Activated CD4-positive, alpha-beta T cell treated with anti-CD3 and anti-CD28 coated beads, Interleukin-2, amount 50 U/mL, for 16 hours (primary cell): ENCODE measurements around the gene OGFOD1.
A peak's percentile ranks its signal among the peaks of the same experiment; 100 is the strongest.
"Not testable (repeated sequence)": the region's sequence is repeated elsewhere in the genome, so short reads cannot be mapped to it uniquely, and the experiment has no call there.

Source experiments
- DNase-seq: peaks from one replicate; pipeline ENCODE4 v3.0.0-alpha.2; 2020

The OGFOD1 gene

DNA sequence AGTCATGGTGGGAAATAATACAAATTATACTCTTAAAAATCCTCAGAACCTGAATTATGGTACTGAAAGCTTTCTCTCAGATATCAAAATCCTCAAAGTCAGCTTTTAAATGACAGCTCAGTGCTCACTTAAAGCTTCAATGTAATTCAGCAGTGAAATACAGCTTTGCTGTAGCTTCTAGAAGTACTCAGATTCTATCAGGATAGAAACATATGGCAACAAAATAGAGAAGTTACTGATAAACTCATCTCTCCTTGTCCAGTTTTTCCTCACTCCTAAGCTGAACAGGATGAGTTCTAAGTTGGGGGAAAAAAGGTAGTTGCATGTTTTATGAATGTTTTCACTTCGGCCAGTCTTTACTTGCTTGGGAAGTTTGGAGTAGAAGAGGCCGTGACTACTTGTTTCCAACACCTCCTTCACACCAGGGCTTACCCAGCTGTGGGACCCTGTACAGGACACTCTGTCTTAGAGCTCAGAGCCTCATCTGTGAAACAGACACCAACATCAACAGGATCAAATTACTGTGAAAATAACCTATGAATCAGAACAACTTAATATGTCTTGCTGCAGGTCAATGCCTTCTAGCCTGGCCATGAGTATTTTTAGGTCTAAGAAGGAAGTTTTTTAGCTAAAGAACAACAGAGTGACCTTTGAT is 30.2 kb downstream of the OGFOD1 start:
- DNase-seq: no peak

DNA sequence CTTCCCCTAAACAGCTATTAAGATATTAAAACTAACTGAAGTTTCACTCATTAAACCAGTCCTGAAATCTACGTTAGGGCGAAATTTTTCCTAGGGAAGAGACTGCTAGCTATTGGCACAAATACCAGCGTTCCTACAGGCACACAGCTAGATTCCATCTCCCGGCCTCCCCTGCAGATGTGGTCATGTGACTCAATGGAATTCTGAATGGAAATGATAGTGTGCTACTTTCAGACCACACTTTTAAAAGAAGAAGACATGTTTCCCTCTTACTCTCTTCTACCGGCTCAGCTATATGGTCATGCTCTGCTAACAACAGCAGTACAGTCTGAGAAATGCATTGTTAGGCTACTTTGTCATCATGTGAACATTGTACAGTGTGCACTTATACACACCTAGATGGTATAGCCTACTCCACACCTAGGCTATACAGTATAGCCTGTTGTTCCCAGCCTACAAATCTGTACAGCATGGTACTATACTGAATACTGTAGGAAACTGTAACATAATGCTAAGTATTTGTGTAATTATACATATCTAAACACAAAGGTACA is 31.4 kb downstream of the OGFOD1 start:
- no peak for DNase-seq

DNA sequence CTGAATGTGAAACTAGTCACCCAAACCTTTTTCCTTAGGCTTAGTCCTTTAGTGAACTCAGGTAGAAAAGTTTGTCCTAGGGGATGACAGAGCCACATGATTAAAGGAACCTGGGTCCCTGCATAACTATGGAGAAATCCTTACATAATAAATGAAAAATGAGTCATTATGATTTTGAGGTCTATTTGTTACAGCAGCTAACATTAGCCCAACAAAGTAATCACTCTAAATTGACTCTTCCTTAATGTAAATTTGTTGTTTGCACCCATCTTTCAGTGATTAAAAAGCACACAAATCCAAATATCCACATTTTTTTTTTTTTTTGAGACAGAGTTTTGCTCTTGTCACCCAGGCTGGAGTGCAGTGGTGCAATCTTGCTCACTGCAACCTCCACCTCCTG is 32.0 kb downstream of the OGFOD1 start:
- DNase-seq: no peak

DNA sequence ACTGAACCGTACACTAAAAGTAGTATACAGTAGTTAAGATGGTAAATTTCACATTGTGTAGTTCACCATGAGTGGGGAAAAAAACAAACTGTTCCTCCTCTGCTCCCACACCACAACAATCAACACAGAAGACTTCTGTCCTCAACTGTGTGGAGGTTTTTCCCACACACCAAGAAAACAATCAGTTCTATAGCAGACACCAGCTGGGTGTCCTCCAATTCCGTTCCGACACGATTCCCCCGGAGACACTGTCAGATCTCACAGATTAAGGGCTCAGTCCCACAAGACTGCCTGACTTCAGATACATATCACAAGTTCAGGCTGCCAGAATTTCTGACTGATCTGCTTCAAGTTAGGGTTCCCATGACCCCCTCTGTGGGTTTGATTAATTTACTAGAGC is 36.7 kb downstream of the OGFOD1 start:
- DNase-seq: no peak

DNA sequence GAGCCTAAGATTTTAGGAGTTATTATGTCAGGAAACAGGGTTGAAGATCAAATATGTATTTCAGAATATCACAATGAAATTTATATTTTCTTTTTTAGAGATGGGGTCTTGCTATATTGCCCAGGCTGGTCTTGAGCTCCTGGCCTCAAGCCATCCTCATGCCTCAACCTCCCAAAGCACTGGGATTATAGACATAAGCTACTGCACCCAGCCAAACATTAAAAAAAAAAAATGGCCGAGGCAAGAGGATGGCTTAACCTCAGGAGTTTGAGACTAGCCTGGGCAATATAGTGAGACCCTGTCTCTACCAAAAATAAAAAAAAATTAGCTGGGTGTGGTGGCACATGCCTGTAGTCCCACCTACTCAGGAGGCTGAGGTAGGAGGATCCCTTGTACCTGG is 37.5 kb downstream of the OGFOD1 start:
- not testable (repeated sequence) for DNase-seq

DNA sequence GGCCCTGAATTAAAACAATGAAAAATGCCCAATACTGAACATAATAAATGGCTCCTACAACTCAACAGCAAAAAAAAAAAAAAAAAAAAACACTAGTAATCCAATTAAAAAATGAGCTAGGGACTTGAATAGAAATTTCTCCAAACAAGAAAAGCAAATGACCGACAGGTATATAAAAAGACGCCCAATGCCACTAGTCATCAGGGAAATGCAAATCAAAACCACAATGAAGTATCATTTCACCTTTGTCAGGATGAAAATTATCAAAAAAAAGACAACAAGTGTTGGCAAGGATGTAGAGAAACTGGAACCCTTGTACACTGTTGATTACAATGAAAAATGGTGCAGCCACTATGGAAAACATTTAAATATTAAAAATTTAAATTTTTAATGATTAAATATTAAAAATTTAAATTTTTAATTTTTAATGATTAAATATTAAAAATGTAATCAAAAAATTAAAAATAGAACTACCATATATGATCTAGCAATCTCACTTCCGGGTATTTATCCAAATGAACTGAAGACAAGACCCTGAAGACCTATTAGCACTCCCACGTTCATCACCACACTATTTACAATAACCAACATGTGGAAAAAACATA is 40.4 kb downstream of the OGFOD1 start:
- no peak for DNase-seq

DNA sequence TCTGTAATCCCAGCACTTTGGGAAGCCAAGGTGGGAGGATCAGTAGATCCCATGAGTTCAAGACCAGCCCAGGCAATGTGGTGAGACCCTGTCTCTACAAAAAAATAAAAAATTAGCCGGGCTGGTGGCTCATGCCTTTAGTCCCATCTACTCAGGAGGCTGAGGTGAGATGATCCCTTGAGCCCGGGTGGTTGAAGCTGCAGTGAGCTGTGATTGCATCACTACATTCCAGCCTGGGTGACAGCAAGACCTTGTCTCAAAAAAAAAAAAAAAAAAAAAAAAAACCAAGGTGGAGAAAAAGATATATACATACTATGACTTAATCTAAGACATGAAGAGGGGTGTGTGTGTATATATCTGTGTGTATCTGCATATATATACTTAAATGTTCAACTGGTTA is 41.8 kb downstream of the OGFOD1 start:
- DNase-seq: no peak

DNA sequence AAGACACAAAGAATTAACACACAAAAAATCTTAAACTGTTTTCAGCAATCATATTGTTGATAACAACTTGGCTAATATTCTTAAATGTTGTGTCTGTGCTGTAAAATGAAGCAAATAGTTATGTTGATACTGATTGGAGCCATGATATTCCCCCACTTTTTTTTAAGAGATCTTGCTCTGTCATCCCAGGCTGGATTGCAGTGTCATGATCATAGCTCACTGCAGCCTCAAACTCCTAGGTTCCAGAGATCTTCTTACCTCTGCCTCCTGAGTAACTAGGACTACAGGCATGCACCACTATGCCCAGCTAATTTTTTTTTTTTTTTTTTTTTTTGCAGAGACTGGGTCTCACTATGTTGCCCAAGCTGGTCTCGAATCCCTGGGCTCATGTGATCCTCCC is 42.5 kb downstream of the OGFOD1 start:
- DNase-seq: no peak

DNA sequence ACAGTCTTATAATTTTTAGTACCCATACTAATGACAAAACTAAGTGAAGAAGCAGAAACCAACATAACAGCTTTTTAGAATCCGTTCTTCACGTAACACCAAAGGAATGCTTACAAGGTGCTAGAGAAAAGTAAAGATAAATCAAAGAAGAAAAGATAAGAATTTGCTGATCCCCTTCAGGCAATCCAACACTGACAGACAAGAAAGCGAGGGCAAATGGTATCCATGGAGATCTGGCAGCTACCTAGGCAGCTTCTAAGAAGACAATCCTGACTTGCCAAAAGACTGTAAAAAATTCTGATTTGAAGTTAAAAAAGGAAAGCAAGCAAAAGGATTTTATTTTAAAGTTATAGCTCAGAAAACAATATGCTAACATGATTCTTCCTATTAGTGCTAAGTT is 53.8 kb downstream of the OGFOD1 start:
- no peak for DNase-seq

DNA sequence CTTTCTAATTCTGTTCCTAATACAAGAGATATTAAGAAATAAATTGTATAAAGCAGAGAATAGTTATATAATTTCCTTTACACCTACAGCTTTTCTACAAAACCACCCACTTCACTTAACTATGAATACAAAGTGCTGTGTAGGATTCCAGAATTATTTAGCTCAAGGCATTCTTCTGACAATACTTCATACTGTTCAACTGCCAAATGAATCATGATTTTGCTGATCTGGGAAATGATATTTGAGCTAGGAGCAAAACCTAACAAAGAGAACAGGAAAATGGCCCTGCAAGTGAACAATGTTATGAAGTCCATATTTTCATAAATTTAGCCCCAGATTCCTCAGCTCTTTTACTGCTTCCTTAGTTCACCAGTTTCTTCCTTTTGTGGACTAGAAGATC is 55.6 kb downstream of the OGFOD1 start:
- no peak for DNase-seq

DNA sequence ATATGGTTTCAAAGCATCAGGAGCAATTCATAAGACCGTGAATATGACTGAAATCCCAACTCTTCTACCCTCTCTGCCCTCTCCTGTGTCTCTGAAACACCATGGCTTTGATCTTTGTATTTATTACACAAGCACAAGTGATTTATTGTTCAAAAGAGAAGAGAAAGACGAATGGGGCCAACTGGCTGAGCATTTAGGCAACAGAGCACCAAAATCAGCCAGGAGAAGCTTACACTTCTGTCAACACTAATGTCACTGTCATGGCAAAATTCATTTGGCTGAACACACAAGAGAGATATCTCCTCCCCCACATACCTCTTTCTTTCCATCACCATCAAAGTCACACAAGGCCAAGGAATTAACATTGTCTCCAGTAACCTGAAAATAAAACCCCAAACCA is 59.2 kb downstream of the OGFOD1 start:
- no peak for DNase-seq

DNA sequence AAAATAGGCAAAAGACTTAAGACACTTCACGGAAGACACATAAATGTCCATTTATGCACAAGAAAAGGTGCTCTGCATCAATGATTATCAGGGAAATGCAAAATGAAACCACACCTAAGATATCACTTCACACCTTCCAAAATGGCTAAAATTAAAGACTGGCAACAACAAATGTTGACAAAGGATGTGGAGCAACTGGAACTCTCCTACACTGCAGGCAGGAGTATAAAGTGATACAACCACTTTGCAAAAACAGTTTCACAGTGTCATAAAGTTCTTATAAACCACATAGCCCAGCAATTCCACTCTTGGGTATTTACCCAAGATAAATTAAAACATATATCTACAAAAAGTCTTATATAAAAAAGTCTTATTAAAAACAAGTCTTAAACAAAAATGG is 60.7 kb downstream of the OGFOD1 start:
- no peak for DNase-seq

DNA sequence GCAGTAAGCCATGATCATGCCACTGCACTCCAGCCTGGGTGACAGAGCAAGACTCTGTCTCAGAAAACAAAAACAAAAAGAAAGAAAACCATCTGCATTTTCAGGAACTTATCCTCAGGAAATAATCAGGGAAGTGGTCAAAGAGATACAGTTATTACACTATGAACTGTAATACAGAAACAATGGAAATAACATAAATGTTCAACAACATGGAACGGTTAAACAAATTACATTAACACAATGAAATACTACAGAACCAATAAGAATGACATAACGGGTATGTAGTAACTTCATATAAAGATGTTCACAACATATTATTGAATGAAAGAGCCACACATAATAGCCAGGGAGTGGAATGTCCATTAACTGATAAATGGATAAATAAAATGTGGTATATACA is 61.7 kb downstream of the OGFOD1 start:
- no peak for DNase-seq

DNA sequence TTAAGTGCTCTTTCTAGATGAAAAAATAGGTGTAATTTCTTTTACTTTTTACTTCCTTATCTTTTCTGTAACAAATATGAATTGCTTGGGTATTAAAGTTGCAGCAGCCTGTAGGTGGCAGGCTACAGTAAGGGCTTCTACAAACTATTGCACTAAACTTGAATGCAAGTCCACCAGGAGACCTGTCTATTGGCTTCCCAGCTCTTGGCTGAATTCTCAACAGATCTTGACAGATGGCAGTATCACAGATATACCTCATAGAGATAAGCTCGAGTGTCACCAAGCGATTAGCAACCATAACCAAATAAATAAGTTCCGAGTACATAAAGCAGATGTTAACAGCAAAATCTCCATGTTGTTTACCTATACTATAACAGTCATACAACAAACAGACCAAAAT is 62.6 kb downstream of the OGFOD1 start:
- peak; percentile 45 for DNase-seq

DNA sequence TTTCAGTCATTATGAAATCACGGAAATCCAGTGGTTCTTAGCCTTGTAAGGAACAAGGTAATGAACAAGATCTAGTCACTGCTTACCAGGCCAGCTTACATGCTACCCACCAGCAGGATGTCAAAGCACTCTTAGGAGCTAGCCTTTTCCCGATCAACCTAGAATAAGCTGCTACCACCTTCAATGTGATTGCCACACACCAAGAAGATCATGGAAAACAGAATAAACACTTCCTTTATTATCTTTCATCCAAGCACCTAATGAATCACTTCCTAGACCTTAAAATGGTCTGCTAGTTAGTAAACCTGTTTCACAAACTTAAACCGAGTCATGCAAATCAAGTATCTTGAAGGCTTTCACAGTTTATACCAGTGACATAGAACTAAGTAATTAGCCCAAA is 63.5 kb downstream of the OGFOD1 start:
- DNase-seq: no peak

DNA sequence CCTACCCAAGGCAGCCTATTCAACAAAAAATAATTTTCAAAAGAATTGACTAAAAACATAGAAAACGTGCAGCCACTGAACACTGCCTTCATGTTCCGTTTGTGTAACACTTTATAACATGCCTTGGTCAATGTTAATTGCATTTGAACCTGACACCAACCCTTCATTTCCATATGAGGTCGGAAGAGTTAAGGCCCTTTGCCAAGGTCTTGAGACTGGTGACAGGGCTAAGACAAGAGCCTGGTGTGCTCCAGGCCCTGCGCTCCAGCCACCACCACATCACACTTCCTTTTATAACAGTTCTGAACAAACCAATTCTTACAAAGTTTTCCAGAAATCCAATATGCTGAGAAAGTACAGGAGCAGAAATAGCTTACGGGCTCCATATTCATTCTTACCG is 64.3 kb downstream of the OGFOD1 start:
- DNase-seq: no peak

DNA sequence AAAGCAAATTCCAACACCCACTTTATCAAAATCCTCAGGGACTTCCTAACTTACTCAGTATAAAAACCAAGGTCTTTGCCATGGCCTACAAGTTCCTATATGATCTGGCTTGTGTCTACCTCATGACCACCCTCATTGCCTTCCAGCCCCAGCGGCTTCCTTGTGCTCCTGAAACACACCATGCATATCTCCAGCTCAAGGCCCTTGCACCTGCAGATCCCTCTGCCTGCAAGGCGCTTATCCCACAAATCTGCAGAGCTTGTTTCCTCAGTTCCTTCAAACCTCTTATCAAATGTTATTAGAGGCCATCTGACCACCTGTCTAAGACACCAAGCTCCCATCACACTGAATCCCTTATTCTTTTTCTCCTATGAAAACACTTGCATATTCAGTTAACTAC is 65.9 kb downstream of the OGFOD1 start:
- DNase-seq: no peak

DNA sequence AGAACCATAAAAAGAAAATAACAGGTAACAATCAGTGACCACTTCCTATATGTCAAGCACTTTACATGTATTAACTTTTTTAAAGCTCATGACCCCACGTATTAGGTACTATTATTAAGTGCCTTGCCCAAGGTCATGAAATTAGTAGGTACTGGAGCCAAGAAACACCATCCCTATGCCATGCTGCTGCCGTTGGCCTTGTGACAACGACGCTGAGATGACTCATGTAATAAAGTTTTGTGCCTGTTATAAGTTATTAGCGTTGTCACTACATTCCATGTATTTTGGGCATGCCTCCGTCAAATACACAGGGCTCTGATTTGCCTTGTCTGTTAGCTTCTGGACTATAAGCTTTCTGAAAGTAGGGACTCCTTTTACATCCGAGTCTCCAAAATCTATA is 67.1 kb downstream of the OGFOD1 start:
- DNase-seq: no peak

DNA sequence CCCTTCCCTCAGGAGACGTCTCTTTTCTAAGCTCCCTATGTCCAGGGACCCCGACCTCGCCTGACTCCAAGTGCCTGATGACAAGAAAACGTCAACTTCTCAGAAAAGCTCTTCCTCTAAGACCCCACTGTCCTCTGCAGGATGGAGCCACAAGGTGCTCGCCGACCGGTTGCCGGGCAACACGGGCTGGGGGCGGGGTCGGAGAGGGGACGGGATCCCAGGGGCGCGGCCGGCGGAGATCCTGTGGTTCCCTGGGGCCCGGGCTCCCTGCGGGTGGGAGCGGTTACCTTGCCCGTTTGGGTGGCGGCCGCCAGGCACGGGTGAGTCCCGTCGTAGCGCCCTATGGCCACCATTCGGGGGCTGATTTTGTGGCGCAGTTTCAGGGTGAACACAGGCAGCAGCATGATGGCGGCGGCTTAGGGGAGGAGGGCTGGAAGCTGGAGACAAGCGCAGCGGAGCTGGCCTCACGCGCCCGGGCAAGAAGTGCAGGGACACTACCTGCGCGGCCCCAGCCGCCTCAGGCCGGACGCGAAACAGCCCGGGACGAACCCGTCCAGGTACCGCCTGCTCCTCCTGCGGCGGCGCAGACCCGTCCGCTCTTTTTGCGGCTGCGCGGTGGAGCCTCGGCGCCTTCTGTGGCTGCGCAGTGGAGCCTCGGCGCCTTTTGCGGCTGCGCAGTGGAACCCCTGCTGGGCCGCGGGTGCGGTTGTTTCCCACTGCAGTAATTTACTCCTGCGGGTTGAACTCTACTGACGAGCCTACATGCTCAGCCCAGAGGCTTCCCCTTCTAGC is 68.3 kb downstream of the OGFOD1 start, which contains the start of gene BBS2:
Gene BBS2, minus strand, starts transcription at position 566 of the 792 bp plus-strand sequence. Its CDS starts 162 bp downstream, at position 404.
- DNase-seq: peak; percentile 91

DNA sequence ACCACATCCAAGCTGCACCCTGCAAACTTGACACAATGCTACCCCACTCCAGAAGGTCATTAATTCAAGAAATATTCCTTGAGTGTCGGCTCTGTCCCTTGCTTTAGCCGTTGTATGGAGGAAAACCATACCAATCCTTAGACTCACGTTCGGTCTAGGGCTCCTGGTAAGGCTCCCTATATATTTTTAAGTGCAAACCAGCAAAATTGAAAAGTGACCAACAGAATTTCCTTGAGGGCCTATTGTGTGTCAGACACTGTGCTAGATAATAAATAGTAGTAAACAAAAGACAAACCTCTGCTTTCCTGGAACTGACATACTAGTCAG is 68.9 kb downstream of the OGFOD1 start:
- no peak for DNase-seq

DNA sequence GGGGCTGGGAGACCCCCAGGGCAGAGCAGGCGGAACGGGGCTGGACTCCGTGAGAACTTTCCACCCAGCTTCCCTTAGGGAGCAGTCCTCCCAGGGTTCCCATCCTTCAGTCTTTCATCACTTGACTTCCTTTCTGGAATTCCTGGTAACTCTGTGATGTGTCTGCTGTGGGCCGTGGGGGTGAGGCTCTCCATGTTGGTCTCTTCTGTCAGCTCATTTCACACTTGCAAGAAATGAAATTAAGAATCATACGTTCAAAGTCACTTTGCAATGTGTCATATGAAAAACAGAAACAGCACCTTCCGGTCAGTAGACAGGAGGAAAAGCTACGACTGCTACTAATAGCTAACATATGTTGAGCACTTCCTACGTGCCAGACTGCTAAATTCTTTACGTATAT is 73.9 kb downstream of the OGFOD1 start:
- no peak for DNase-seq
